ENCODE data around the gene STIM2.
"Not testable (repeated sequence)": the region's sequence is repeated elsewhere in the genome, so short reads cannot be mapped to it uniquely, and the experiment has no call there.

DNA sequence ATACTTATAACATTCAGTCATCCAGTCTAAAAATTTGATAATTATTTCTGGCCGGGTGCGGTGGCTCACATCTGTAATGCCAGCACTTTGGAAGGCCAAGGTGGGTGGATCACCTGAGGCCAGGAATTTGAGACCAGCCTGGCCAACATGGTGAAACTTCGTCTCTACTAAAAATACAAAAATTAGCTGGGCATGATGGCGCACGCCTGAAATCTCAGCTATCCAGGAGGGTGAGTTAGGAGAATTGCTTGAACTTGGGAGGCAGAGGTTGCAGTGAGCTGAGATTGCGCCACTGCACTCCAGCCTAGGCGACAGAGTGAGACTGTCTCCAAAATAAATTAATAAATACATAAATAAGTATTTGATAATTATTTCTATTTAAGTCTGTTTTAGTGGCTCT lies 34.2 kb downstream of the STIM2 start:
- TF ChIP-seq FOS (IDR thresholded peaks at IDR 0.05; ENCODE audit: low read depth, low read length); BHLHE40 (IDR thresholded peaks at IDR 0.05; ENCODE audit: low read depth, low read length); RFX5 (IDR thresholded peaks at IDR 0.05; ENCODE audit: low read depth, low read length); MAFK (IDR thresholded peaks at IDR 0.05; ENCODE audit: low read depth, low read length); POLR2A (IDR thresholded peaks at IDR 0.05; ENCODE audit: low read depth, low read length); CEBPB (IDR thresholded peaks at IDR 0.05; ENCODE audit: low read depth, low read length); RAD21 (IDR thresholded peaks at IDR 0.05; ENCODE audit: low read length); MAZ (IDR thresholded peaks at IDR 0.05; ENCODE audit: borderline replicate concordance, low read depth, low read length); SMC3 (IDR thresholded peaks at IDR 0.05; ENCODE audit: low read depth, low read length); MXI1 (IDR thresholded peaks at IDR 0.05; ENCODE audit: borderline replicate concordance, low read depth, low read length): not testable (repeated sequence)
- TF ChIP-seq, protein P1, sequence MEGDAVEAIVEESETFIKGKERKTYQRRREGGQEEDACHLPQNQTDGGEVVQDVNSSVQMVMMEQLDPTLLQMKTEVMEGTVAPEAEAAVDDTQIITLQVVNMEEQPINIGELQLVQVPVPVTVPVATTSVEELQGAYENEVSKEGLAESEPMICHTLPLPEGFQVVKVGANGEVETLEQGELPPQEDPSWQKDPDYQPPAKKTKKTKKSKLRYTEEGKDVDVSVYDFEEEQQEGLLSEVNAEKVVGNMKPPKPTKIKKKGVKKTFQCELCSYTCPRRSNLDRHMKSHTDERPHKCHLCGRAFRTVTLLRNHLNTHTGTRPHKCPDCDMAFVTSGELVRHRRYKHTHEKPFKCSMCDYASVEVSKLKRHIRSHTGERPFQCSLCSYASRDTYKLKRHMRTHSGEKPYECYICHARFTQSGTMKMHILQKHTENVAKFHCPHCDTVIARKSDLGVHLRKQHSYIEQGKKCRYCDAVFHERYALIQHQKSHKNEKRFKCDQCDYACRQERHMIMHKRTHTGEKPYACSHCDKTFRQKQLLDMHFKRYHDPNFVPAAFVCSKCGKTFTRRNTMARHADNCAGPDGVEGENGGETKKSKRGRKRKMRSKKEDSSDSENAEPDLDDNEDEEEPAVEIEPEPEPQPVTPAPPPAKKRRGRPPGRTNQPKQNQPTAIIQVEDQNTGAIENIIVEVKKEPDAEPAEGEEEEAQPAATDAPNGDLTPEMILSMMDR (conservative IDR thresholded peaks at IDR 0.05; ENCODE audit: low read depth, low read length) = not testable (repeated sequence)
- TF ChIP-seq, protein P2, sequence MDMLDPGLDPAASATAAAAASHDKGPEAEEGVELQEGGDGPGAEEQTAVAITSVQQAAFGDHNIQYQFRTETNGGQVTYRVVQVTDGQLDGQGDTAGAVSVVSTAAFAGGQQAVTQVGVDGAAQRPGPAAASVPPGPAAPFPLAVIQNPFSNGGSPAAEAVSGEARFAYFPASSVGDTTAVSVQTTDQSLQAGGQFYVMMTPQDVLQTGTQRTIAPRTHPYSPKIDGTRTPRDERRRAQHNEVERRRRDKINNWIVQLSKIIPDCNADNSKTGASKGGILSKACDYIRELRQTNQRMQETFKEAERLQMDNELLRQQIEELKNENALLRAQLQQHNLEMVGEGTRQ (IDR thresholded peaks at IDR 0.05; ENCODE audit: low read depth, low read length) = not testable (repeated sequence)
- TF ChIP-seq, protein P3, sequence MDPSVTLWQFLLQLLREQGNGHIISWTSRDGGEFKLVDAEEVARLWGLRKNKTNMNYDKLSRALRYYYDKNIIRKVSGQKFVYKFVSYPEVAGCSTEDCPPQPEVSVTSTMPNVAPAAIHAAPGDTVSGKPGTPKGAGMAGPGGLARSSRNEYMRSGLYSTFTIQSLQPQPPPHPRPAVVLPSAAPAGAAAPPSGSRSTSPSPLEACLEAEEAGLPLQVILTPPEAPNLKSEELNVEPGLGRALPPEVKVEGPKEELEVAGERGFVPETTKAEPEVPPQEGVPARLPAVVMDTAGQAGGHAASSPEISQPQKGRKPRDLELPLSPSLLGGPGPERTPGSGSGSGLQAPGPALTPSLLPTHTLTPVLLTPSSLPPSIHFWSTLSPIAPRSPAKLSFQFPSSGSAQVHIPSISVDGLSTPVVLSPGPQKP (IDR thresholded peaks at IDR 0.05; ENCODE audit: borderline replicate concordance, low read depth, low read length) = not testable (repeated sequence)
